GM19099 (cell line): ENCODE measurements around the gene MROH2A.

Source experiments
- POLR2A ChIP-seq: IDR thresholded peaks from 3 replicates; pipeline ENCODE4 v1.6.1; 2011; ENCODE audit warnings: low read depth; ENCODE audit not compliant: insufficient read length; ENCODE audit errors: extremely low read depth

The MROH2A gene

DNA sequence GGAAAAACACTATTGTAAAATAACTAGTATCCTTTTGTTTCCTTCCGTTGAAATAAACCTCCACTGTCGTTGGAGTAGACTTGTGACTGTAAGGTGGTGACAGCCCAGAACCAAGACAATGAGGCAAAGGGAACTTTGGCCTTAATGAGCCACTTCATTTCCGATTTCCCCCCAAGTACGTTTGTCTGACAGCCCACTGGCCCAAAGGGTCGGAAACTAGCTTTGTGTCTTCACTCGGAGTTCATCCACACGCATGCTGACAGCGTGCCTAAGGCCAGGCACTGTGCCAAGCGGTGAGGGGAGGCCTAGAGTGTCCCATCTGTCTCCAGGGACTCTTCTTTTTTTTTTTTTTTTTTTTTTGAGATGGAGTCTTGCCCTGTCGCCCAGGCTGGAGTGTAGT lies 55.2 kb downstream of the MROH2A start:
- TF ChIP-seq POLR2A = no peak

DNA sequence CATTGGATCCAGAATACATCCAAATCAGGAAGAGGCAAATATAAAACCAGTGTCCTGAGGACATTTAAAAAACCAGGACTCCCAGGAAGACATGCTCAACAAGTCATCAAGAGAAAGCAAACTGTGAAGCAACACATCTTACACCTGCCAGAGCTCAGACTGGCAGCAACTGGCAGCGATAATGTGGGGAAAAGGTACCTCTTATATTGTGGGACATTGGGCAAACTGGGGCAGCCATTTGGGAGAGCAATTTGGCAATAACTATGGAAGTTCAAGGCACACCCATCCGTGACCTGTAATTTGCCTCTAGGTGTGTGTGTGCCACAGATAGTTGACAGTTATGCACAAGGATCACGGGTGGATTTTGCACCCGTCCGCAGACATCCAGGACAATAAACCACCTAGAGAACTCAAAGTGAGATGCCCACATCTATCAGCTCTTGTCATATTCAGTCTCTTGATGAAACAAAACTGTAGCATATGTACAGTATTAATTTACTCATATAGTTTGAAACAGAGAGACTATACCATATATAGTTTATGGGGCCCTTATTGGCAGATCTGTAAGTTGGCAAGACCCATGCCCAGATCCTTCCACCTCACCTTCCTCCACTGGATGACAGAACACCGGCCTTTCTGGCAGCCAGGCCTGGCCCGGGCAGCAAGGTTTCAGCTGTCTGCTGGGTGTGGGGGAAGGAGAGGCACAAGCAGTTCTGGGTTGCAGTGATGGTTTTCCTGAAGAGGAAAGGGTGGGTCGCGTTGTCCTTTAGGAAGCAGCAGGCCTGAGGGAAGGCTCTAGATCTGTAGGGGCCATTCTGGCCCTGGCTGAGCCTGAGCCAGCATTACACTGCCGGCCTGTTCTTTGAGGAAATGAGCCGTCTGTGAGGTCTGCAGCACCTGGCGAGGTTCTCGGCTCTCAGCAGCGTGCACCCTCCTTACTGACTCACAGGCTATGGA lies 57.4 kb downstream of the MROH2A start:
- TF ChIP-seq POLR2A = peak; percentile 7

DNA sequence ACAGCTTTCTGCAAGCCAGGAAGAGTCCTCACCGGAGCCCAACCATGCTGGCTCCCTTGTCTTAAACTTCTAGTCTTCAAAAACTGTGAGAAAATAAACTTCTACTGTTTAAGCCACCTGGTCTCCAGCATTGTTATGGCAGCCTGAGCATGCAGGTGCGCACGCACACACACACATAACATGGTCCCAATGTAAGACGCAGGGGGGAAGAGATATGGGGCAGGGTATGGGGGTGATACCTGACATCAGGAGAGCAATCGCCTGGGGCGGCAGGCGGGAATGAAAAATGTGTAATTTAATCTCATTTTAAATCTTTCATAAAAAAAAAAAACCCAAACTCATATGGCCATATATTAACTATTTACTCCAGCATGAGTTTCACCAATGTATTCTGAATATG lies 58.2 kb downstream of the MROH2A start:
- TF ChIP-seq POLR2A = no peak

GRCh38 chr2:233837694-233838229 lies 59.6 kb downstream of the MROH2A start:
- TF ChIP-seq POLR2A = no peak

DNA sequence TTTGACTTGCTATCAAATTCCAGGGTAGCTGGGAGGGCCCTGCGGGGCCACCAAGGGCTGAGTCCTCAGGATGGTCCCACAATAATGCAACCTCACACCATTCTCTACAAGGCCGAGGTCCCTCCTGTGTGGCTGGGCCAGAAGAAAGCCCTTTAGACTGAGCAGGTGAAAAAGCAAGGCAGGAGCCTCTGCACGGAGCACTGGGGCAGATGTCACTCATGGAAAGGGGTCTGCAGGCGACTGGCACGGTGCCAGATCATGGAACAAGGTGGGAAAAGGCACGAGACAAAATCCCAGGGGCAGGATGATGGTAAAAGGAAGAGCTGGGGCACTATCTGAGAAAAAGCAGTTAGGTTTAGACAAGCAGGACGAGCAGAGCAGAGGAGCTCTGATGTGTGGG lies 60.1 kb downstream of the MROH2A start:
- TF ChIP-seq POLR2A = no peak

DNA sequence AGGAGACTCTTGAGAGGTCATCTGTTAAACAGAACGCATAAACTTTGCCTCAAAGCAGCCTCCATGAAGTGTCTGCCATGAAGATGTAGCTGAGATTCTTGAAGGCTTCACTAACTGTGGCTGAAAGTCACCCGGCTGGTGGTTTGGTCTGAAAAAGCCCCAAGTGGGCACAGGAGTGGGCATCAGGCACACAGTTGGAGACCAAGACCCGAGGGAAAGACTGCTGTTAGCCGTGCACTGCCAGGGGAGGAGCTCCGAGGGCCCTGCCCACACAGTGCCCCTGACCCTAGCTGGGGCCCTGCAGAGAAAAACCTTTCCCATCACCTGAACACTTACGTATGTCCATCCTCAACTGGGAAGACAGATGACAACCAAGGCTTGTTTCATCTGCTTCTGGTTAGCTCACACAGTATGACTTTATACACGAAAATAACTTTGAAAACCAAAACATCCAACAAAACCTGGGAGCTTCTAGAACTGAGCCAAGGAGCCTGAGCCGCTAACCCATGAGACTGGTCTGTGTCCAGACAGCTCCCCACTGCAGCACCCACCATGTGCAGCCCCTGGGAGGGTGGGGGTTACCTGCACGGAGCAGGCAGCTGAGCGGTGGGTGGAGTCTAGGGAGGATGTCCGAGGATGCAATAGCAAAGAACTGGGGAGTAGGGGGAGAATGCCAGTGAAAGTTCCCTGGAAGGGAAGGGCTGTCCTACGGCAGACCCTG lies 60.8 kb downstream of the MROH2A start:
- TF ChIP-seq POLR2A = no peak

GRCh38 chr2:233839447-233839820 lies 61.3 kb downstream of the MROH2A start:
- no peak for TF ChIP-seq POLR2A

DNA sequence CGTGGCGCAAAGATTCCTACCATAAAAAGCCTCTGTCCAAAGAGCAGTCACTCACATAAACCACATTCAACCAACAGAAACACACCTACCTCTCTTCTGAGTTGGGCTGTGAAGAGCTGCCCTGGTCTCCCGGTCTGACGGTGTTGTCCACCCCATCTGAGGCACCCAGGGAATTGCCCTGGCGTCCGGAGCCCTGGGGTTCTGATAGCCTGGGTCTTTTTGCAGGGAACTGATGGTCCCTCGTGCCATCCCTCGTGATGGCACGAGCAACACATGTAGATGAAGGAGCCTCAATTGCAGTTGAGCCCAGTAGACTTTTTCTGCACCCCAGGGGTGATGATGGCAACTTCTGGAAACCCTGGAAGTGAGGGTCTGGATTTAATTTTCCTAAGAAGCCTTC lies 62.4 kb downstream of the MROH2A start:
- TF ChIP-seq POLR2A = no peak

DNA sequence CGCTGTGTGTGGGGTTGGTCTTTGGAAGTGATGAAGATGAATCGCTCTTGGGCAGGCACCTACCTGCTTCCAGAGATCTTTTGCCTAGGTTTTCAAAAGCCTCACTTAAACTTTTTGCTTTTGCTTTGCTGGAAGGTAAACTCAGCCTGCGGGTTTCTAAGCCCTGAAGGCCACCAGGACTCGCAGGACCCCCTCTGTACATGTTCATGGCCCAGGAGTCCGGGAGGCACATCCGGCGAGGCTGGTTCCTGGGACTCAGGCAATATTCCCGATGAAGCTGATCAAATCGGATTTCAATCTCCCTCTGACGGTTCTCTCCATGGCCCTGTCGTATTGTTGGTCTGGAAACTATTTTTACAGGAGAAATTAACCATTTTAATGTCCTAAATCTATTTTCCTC lies 63.1 kb downstream of the MROH2A start:
- TF ChIP-seq POLR2A = no peak

DNA sequence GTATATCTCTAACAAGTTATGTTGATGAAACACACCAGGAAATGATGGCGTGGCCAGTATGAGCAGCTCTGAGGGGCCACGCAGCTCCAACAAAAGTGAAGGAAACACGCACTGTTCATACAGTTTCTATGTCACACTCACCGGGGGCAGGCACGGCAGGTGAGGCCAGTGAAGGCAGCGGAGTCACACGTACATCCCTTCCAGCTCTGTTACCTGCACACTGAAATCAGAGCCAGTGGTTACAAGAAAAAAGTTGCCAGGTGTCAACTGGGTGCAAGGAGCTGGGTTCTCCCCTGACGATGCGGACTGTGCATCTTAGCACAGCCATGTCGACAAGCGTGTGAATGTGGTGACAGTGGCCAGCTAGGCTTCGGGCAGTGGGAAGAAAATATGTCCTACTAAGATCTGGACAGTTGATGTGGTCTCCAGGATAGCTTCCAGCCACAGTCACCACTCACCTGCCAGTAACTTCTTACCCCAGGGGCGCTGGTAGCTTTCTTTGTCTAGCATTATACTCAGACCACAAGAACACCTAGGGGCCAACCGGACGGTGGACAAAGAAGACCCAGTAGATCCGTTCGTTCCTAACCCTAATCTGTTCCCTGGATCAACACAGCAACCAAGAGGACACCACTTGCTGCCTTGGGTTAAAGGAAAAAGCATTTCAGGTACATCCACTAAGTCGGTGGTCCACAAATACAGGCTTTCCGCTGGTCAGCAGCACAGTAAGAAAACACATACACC lies 66.1 kb downstream of the MROH2A start:
- TF ChIP-seq POLR2A = no peak

DNA sequence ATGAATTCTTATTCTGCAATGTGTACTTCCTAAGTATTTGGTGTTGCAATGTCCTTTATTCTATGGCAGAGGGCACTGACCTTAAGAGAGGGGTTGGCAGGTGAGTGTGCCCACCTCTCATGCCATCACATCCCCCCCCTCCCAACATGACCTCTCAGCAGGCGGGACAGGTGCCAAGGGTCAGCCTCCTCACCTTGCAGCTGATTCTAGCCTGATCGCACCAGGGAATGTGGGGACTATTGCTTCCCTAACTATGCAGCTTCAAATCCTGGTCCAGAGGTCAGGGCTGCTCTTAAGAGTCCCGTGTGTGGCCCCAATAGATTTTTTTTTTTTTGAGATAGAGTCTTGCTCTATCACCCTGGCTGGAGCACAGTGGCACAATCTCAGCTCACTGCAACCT lies 66.7 kb downstream of the MROH2A start:
- TF ChIP-seq POLR2A = no peak

DNA sequence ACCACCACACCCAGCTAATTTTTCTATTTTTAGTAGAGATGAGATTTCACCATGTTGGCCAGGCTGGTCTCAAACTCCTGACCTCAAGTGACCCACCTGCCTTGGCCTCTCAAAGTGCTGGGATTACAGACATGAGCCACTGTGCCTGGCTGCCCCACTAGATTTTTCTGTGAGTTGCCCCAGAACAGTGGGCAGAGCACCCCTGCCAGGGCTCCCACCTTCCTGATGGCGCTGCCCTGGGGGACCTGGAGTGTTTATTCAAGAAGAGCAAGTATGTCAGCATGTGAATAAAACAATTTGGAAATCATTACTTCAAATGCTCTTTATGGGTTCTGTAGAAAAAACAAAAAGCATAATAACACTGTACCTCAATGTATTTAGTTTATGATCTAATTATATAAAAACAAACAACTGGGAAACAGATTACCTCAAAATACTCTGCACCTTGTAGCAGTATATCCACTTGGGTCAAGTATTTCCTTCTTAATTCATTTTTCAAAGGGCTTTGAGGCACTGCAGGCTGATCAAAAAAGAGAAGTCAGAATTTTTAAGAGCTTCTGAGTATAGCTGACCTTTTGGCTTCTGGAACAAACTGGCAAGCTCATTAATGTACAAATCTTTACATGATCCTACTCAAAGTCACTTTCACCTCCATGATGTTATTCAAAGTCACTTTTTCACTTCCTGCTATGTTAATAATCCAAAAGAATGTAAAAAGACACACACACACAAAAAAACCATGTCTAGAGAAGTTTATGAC lies 67.4 kb downstream of the MROH2A start:
- TF ChIP-seq POLR2A = no peak

DNA sequence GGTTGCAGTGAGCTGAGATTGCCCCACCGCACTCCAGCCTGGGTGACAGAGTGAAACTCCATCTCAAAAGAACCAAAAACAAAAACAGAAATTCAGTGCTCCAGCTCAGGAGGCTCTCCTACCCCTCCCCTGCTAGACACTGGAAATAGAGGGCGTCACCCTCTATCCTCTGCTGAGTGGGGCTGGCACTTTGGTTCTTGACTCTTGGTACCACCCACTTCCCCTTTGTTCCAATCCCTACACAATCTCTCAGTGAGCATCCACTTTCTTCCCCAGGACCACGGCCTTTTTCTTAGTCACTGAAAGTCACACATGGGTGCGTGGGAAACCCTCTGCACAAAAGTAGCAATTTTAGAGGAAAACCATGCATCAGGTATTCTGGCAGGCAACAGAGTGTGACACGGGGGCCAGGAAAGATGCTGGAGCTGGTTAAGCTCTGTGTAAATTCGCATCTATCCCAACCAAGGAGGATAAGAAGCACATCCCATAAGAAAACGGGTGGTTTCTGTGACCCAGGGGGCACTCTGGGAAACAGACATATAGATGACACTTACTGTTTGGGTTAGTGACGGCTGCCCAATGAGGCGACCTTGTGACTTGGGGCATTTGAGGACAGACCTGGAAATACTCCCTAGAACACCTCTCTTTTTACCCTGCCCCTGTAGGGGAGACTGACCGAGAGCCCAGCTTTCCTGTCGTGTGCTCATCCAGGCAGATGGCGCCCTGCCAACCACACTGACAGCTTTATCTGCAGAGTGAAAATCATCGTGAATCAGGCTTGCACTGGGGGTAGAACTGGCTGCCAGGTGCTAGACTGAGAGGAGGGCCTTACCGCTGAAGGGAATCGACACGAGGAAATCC lies 68.5 kb downstream of the MROH2A start:
- TF ChIP-seq POLR2A = no peak
